Measurements from ENCODE around the gene HSD3B2. TPM values are rescaled to one million over a fixed set of nuclear protein-coding genes. Genes with fewer than 3 reads are reported as not detected.

Gene HSD3B2
- not detected in 2 replicates for total RNA-seq (2021)
- long read RNA-seq, result 0 reads

DNA sequence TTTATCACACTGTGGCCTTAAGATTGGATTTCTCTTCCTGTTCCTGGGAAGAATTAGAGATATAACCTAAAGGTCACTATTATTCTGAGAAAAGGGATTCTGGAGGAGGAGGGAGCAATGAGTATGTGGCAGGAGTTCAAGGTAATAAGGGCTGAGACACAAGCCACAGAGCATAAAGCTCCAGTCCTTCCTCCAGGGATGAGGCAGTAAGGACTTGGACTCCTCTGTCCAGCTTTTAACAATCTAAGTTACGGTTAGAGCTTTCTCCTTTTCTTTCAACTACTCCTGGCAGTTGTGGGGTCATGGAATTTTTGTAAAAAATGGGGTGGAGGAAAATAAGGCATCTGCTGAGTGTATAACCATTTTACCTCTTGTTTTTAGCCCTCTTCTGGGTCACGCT is at the start of gene HSD3B2:
HSD3B2 (plus strand) TSS at position 201 of the 400 bp plus-strand sequence. CDS start 270 bp downstream, outside the sequence.
- no peak within 1 kb of the TSS for H2BK20ac ChIP-seq (ENCODE audit: low read depth, low read length, poor library complexity, severe bottlenecking)
- no peak within 1 kb of the TSS; a peak in 1 of 7 replicates for H3K27ac Mint-ChIP-seq
- no peaks in the 10 kb centered on the region for H3K4me1 Mint-ChIP-seq
- no peak within 1 kb of the TSS for H3K4ac ChIP-seq (ENCODE audit: low read depth, low read length)
- no peak within 1 kb of the TSS for H2BK15ac ChIP-seq (ENCODE audit: low read depth, low read length)
- H3K9me3 Mint-ChIP-seq, result no peaks in the 10 kb centered on the region
- H3K4me2 ChIP-seq (ENCODE audit: insufficient read depth, insufficient read length, low read length), result no peak within 1 kb of the TSS
- no peak within 1 kb of the TSS for H2BK5ac ChIP-seq (ENCODE audit: insufficient read length, low read length)
- no peaks in the 10 kb centered on the region for H3K79me2 ChIP-seq (ENCODE audit: insufficient read depth, low read length)
- no peak within 1 kb of the TSS for H2AFZ ChIP-seq (ENCODE audit: low read length)
- no peak within 1 kb of the TSS for H3K27ac ChIP-seq (ENCODE audit: insufficient read length, low read depth, low read length)
- H4K91ac ChIP-seq (ENCODE audit: insufficient read length, low read depth, low read length), result no peak within 1 kb of the TSS
- no peak for DNase-seq
- WGBS (ENCODE audit: extremely low coverage, insufficient read length, low lambda C conversion rate), result no CpG with 5 or more reads among the region's 2 CpGs
- no peaks in the 10 kb centered on the region for H3K27me3 ChIP-seq (ENCODE audit: insufficient read depth, low read length)
- H3K4me3 Mint-ChIP-seq, result no peak within 1 kb of the TSS
- peaks cover 3% of the 10 kb centered on the region for H3K27me3 Mint-ChIP-seq (ENCODE audit: low read depth)
- no peak within 1 kb of the TSS for H3K18ac ChIP-seq (ENCODE audit: insufficient read length, low read depth, low read length)
- H3K9me3 ChIP-seq (ENCODE audit: control insufficient read depth, low read depth, low read length), result no peaks in the 10 kb centered on the region
- H3K56ac ChIP-seq (ENCODE audit: insufficient read length, low read depth, low read length), result no peak within 1 kb of the TSS
- no peak within 1 kb of the TSS for H2AK5ac ChIP-seq (ENCODE audit: insufficient read length, low read length)
- H2BK120ac ChIP-seq (ENCODE audit: low read depth, low read length, poor library complexity, severe bottlenecking), result no peak within 1 kb of the TSS
- no peak within 1 kb of the TSS for H3K14ac ChIP-seq (ENCODE audit: insufficient read depth, low read length)
- H3K23me2 ChIP-seq (ENCODE audit: insufficient read length, low read depth, low read length, poor library complexity, severe bottlenecking), result no peaks in the 10 kb centered on the region
- no peak within 1 kb of the TSS for H2BK12ac ChIP-seq (ENCODE audit: insufficient read length, low read depth, low read length)
- H3T11ph ChIP-seq (ENCODE audit: low read length), result no peak within 1 kb of the TSS
- no peaks in the 10 kb centered on the region for H3K4me1 ChIP-seq (ENCODE audit: insufficient read depth, low read length)
- TF ChIP-seq, protein P1, sequence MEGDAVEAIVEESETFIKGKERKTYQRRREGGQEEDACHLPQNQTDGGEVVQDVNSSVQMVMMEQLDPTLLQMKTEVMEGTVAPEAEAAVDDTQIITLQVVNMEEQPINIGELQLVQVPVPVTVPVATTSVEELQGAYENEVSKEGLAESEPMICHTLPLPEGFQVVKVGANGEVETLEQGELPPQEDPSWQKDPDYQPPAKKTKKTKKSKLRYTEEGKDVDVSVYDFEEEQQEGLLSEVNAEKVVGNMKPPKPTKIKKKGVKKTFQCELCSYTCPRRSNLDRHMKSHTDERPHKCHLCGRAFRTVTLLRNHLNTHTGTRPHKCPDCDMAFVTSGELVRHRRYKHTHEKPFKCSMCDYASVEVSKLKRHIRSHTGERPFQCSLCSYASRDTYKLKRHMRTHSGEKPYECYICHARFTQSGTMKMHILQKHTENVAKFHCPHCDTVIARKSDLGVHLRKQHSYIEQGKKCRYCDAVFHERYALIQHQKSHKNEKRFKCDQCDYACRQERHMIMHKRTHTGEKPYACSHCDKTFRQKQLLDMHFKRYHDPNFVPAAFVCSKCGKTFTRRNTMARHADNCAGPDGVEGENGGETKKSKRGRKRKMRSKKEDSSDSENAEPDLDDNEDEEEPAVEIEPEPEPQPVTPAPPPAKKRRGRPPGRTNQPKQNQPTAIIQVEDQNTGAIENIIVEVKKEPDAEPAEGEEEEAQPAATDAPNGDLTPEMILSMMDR (conservative IDR thresholded peaks at IDR 0.05), result no peak
- no peaks in the 10 kb centered on the region for H3K36me3 Mint-ChIP-seq (ENCODE audit: insufficient read depth in 1 of 3, low read depth in 3 of 3)
- no peaks in the 10 kb centered on the region for H4K20me1 ChIP-seq (ENCODE audit: control insufficient read depth, insufficient read depth, insufficient read length)
- H4K8ac ChIP-seq (replicated peaks; ENCODE audit: insufficient read length, low read depth, low read length), result no peak within 1 kb of the TSS
- no peaks in the 10 kb centered on the region for H3K79me1 ChIP-seq (ENCODE audit: insufficient read depth, low read depth, low read length, poor library complexity, severe bottlenecking)
- no peak within 1 kb of the TSS for H4K5ac ChIP-seq (ENCODE audit: insufficient read length, low read depth, low read length)
- no peak within 1 kb of the TSS for H3K9ac ChIP-seq (ENCODE audit: extremely low read depth, insufficient read length, low read length)
- no peak within 1 kb of the TSS for H3K23ac ChIP-seq (ENCODE audit: insufficient read length, low read depth, low read length)
